Tibial nerve (tissue), 4 donors: Measurements from ENCODE around the gene RASSF6.

Source experiments
- EP300 ChIP-seq, 2 donors: sonication (generic); formaldehyde crosslinking; IDR thresholded peaks; one replicate each; pipeline ENCODE4 v1.6.1; 2017; ENCODE audit warnings: antibody characterized with exemption in 2 of 2, mild to moderate bottlenecking in 1 of 2
- POLR2A ChIP-seq, 2 donors: fragments of 450-650 bp; IDR thresholded peaks; one replicate each; pipeline ENCODE4 v1.6.1; 2017; ENCODE audit warnings: antibody characterized with exemption in 2 of 2, mild to moderate bottlenecking in 2 of 2, moderate library complexity in 2 of 2
- TF ChIP-seq, protein P1 (sequence below), 5 experiments: fragments of 200-600 bp in 3 of 5; fragments of 450-650 bp in 2 of 5; sonication (generic) in 3 of 5; IDR thresholded peaks; one replicate each; pipeline ENCODE4 v1.5.1; 2016 to 2019; ENCODE audit warnings: antibody characterized with exemption in 5 of 5, mild to moderate bottlenecking in 3 of 5, moderate library complexity in 2 of 5

DNA sequence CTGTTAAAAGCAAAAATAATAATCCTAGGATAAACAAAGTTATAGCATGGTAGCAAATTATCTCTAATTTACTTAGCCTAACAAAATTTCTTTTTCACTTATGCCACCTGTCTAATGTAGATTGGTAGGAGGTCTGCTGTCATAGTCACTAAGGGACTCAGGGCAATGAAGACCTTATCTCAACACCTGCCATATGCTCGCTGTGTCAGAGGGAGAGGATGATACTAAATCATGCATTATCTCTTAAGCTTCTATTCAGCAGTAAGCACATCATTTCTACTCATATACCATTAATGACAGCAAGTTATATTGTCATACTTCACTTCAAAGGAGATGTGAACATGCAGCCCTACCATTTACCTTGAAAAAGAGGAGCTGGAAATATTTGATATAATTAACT is 94.6 kb downstream of the RASSF6 start:
- no peak for TF ChIP-seq POLR2A (IDR thresholded peaks at IDR 0.05)
- TF ChIP-seq, protein P1, sequence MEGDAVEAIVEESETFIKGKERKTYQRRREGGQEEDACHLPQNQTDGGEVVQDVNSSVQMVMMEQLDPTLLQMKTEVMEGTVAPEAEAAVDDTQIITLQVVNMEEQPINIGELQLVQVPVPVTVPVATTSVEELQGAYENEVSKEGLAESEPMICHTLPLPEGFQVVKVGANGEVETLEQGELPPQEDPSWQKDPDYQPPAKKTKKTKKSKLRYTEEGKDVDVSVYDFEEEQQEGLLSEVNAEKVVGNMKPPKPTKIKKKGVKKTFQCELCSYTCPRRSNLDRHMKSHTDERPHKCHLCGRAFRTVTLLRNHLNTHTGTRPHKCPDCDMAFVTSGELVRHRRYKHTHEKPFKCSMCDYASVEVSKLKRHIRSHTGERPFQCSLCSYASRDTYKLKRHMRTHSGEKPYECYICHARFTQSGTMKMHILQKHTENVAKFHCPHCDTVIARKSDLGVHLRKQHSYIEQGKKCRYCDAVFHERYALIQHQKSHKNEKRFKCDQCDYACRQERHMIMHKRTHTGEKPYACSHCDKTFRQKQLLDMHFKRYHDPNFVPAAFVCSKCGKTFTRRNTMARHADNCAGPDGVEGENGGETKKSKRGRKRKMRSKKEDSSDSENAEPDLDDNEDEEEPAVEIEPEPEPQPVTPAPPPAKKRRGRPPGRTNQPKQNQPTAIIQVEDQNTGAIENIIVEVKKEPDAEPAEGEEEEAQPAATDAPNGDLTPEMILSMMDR (IDR thresholded peaks at IDR 0.05): no peak
- TF ChIP-seq EP300 (IDR thresholded peaks at IDR 0.05): no peak
